Activated CD8-positive, alpha-beta memory T cell treated with anti-CD3 and anti-CD28 coated beads for 24 hours (primary cell): Measurements from ENCODE around the gene TUBB2B.
A peak's percentile ranks its signal among the peaks of the same experiment; 100 is the strongest.
"Not testable (repeated sequence)": the region's sequence is repeated elsewhere in the genome, so short reads cannot be mapped to it uniquely, and the experiment has no call there.

Experiments
- DNase-seq: peaks from one replicate; pipeline ENCODE4 v3.0.0-alpha.2; 2020

TUBB2B gene

GRCh38 chr6:3258201-3258600, 30.7 kb upstream of the TUBB2B start:
- no peak for DNase-seq

- DNase-seq = no peak
These were observed 26.1 kb upstream of the TUBB2B start for GRCh38 chr6:3253597-3253961.

GRCh38 chr6:3252861-3253596, 25.6 kb upstream of the TUBB2B start:
- no peak for DNase-seq

GRCh38 chr6:3252369-3252768, 24.9 kb upstream of the TUBB2B start:
- no peak for DNase-seq

- peak; percentile 91 for DNase-seq
These were observed 24.2 kb upstream of the TUBB2B start for GRCh38 chr6:3251462-3252314.

- no peak for DNase-seq
These were observed 22.8 kb upstream of the TUBB2B start for GRCh38 chr6:3250231-3250675.

GRCh38 chr6:3249821-3250220, 22.4 kb upstream of the TUBB2B start:
- no peak for DNase-seq

GRCh38 chr6:3247255-3248146, 20.0 kb upstream of the TUBB2B start:
- no peak for DNase-seq

- no peak for DNase-seq
These were observed 17.8 kb upstream of the TUBB2B start for GRCh38 chr6:3245216-3245615.

- DNase-seq = not testable (repeated sequence)
These were observed 17.3 kb upstream of the TUBB2B start for GRCh38 chr6:3244832-3245161.

- no peak for DNase-seq
These were observed 16.8 kb upstream of the TUBB2B start for GRCh38 chr6:3244003-3244831.

- no peak for DNase-seq
These were observed 15.3 kb upstream of the TUBB2B start for GRCh38 chr6:3242768-3243167.

GRCh38 chr6:3241745-3242144, 14.3 kb upstream of the TUBB2B start:
- not testable (repeated sequence) for DNase-seq

- no peak for DNase-seq
These were observed 13.1 kb upstream of the TUBB2B start for GRCh38 chr6:3240595-3240994.

- DNase-seq = no peak
These were observed 11.8 kb upstream of the TUBB2B start for GRCh38 chr6:3239110-3239830.

GRCh38 chr6:3237761-3238662, 10.6 kb upstream of the TUBB2B start:
- no peak for DNase-seq

GRCh38 chr6:3236005-3236404, 8.6 kb upstream of the TUBB2B start:
- DNase-seq = no peak

GRCh38 chr6:3235486-3235885, 8.0 kb upstream of the TUBB2B start:
- no peak for DNase-seq

GRCh38 chr6:3233904-3234303, 6.5 kb upstream of the TUBB2B start:
- no peak for DNase-seq

- DNase-seq = no peak
These were observed 5.9 kb upstream of the TUBB2B start for GRCh38 chr6:3233321-3233720.
